HuH-7 (cell line): ENCODE measurements around the gene ENTPD5.
"Not testable (repeated sequence)": the region's sequence is repeated elsewhere in the genome, so short reads cannot be mapped to it uniquely, and the experiment has no call there.

ENCODE experiments used
- DNase-seq: peaks from one replicate; pipeline ENCODE4 v3.0.0; 2011; ENCODE audit warnings: low spot score

Gene ENTPD5

DNA sequence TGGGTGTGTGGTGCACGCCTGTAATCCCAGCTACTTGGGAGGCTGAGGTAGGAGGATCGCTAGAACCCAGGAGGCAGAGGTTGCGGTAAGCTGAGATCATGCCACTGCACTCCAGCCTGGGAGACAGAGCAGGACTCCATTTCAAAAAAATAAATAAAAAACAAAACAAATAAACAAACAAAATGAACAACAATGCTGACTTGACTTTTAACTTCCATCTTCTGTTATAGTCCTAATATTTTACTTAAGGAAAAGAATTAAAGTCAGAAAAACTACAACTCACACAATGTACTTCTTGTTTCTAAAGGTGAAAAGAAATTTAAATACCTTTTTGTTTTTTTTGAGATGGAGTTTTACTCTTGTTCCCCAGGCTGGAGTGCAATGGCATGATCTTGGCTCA lies 13.4 kb downstream of the ENTPD5 start:
- not testable (repeated sequence) for DNase-seq

DNA sequence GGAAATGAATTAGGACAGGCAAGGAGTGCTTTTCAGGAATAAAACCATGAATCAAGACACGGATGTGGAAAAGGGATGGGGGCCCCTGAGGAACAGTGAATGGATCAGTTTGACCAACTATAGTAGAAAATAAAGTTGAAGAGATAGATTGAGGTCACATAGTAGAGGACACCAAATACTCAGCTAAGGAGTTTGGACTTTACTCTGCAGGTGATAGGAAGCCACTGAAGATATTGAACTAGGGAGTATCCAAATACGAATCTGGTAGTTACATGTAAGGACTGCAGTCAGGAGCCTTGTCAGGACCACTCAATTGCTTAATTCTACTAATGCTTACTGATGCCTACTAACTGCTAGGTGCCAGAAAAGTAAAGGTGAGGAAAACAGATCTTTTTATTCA lies 20.4 kb downstream of the ENTPD5 start:
- DNase-seq = no peak

DNA sequence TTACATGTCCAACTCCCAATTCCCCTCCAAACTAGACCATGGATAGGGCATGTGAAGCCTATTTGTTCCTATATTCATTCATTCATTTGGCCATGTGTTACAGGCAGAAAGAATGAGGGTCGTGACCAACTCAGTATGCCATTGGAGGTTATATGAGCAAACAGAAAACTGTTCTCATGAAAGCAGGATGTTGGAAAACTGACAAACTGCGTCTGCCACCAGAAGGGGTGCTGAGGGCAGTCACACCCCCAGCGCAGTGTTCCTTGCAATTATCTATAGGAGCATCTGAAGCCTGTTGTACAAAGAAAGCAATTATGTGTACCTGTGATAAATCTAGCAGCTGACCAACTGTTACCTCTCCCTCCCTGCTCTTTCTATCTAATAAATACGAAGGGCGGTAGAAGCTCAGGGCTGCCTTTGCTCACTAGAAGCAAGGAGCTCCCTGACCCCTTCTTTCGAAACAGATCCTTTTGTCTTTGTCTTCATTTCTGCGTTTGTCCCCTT lies 21.1 kb downstream of the ENTPD5 start:
- no peak for DNase-seq

DNA sequence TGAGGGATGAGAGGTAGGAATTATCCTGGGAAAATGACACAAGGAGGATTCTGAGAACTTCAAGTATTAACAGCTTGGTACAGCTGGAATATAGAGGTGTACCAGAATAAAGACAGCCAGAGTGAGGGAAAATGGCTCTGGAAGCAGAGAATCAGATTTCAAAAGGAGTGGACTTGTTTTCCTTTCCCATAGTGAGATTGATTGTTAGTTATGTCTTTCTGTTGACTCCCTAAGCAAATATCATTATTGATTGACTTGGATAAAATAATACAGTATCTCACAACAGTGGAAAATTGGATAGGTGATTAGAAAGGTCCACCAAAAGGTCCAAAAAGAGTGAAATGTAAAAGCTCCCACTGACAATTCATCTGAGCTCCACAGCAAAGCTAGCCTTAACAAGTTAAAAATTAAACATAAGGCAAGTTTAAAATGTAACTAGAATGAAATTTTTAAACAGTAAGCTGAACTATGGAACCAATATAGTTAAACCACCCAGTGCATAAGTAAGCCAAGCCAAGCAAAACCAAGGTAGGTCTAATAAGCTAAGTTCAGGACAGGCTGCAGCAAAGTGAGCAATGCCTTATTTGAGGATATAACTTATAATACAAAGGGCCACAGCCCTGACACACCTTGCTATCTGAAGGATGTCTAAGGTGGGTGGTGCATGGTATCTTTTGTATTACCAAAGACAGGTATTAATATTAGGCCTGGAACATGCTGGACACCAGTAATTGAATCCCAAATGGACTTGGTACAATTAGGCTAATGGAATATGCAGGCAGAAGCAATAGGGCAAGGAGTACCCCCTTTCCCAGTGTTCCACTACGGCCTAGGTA lies 21.8 kb downstream of the ENTPD5 start:
- DNase-seq = no peak

DNA sequence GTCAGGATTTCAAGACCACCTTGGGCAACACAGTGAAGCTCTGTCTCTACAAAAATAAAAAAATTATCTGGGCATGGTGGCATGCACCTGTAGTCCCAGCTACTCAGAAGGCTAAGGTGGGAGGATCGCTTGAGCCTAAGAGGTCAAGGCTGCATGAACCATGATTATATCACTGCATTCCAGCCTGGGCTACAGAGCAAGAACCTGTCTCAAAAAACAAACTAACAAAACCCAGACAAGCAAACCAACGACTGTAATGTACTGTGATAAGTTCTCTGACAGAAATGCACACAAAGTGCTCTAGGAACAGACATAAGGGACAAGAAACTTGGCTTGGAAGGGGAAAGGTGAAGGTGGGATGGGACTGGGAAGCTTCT lies 22.4 kb downstream of the ENTPD5 start:
- DNase-seq = no peak

DNA sequence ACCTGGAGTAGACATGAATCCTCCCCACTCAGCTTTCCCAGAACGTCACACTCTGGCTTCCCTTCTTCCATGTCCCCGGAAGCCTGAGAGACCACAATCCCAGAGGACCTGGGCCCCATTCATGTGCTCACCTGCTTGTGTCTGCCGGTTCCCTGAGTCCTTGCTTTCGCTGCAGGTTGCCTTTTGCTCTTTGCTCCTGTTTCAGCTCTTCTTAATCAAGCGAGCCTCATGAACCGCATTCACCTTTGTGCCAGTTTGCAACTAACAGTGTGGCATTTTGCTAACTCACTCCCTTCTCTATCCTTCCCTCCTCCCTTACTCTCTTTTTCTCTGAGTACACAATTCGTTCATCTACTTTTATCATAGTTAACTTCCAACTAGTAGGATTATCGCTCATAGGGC lies 23.1 kb downstream of the ENTPD5 start:
- no peak for DNase-seq

DNA sequence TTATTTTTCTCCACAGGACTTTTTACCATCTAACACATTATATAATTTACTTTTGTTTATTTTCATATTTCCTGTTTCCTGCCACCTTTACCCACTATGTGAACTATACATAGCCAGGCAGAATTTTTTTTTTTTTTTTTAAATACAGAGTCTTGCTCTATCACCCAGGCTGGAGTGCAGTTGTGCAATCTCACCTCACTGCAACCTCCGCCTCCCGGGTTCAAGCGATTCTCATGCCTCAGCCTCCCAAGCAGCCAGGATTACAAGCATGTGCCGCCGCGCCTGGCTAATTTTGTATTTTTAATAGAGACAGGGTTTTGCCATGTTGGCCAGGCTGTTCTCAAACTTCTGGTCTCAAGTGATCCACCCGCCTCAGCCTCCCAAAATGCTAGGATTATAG lies 24.2 kb downstream of the ENTPD5 start:
- not testable (repeated sequence) for DNase-seq

DNA sequence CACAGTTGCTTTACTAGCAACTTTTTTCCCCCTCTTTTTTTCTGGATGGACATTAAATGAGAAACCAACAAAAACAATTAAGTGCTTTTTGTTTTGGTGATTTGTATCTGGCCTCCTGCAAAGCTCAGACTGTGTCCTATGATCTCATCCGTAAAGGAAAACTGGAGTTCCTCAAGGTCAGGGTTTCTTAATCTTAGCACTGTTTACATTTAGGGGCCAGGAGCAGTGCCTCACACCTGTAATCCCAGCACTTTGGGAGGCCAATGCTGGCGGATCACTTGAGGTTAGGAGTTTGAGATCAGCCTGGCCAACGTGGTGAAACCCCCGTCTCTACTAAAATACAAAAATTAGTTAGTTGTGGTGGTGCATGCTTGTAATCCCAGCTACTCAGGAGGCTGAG lies 28.0 kb downstream of the ENTPD5 start:
- no peak for DNase-seq

DNA sequence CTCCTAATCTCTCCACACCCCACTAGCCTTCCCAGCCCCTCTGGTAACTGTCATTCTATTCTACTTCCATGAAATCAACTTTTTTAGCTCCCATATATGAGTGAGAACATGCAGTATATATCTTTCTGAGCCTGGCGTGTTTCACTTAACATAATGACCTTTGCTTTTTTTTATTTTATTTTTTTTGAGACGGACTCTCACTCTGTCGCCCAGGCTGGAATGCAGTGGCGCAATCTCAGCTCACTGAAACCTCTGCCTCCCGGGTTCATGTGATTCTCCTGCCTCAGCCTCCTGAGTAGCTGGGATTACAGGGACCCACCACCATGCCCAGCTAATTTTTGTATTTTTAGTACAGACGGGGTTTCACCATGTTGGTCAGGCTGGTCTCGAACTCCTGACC lies 30.4 kb downstream of the ENTPD5 start:
- not testable (repeated sequence) for DNase-seq

DNA sequence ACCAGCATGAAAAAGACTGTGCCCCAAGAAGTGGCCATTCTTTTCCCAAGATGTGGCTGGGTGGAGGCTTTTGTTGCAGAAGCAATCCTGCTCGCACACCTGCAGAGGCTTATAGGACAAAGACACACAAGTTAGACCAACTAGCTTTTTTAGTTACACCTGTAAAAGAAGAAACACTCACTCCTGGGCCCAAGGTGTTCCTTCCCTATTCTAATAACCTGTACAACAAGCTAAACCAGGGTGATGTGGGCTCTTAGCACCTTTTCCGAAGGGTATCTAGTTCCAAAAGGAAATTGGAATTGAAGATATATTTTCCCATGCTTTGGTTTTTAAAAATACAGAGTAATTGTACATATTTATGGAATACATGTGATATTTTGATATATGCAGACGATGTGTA lies 31.0 kb downstream of the ENTPD5 start:
- DNase-seq = no peak

DNA sequence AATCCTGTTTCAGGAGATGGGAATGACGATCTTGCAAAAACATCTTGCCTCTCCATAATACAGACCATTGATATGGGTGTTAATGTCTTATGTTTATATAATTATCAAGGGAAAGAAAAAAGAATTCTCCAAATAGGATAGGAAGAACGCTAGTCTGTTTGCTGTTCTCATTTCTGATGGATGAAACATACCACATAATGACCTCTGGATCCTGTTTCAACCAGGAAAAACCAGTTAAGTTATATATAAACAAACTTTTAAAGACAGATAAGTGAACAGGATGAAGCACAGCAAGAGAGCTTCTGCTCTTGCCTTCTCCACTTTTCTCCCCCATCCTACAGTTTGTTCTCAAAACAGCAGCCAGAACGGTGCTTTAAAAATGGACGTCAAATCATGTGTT lies 41.2 kb downstream of the ENTPD5 start:
- no peak for DNase-seq

DNA sequence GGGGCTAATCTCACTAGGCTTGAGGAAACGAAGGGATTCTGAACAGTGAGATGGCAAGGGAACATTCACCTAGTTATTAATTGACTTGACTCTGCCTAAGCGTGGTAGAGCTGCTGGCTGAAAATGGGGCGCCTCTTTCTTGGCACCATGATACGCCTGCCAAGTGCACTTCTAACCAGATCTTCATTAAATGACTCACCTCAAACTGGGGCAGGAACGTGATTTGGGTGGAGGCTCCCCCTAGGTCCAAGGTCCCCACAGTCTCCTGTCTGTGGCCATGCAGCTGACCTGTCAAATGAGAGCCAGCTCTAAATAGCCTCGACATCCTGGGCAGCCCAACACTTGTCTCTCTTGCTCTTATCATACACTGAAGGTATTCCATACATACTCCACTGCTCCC lies 43.0 kb downstream of the ENTPD5 start:
- DNase-seq = no peak

DNA sequence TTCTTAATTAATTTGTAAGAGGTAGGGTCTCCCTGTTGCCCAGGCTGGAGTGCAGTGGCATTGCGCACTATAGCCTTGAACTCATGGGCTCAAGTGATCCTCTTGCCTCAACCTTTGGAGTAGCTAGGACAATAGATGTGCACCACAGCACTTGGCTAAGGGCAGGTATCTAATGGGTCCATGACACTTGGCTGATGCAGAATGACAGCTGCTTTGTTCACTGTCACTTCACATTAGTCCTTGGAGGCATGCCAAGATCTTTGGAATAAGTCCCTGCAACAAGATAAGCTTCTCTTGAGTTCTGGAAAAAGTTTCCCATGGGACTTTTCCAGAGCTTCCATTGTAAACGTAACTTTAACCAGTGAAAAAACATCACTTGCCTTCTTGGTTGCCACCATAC lies 45.6 kb downstream of the ENTPD5 start:
- no peak for DNase-seq

DNA sequence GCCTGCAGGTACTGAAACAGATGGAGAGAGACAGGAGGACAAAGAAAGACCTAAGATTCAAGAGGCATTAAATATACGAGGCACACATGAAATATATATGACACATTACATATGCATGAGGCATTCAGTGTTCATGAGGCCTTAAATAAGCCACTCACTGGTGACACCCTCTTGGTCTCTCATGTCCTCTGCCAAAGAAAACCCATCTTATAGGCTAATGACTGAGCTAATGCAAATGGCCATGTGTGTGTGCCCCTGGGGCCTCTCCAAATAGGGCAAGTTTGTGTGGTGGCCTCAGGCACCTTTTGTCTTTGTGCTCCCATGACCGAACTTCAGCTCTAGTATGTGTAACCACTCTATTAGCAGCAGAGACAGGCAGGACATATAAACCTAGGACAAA lies 50.2 kb downstream of the ENTPD5 start:
- DNase-seq = no peak

DNA sequence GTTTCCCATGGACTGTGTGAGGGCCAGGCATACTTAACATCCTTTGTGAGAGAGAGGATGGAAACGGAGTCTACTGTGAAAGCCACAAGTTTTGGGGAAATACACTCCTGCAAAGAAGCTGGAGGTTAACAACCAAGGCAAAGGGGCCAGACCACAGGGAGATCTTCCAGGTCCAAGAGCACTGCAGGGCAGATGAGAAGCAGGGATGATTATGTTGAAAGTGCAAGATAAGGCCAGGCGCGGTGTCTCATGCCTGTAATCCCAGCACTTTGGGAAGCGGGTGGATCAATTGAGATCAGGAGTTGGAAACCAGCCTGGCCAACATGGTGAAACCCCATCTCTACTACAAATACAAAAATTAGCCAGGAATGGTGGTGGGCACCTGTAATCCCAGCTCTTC lies 53.9 kb downstream of the ENTPD5 start:
- no peak for DNase-seq

DNA sequence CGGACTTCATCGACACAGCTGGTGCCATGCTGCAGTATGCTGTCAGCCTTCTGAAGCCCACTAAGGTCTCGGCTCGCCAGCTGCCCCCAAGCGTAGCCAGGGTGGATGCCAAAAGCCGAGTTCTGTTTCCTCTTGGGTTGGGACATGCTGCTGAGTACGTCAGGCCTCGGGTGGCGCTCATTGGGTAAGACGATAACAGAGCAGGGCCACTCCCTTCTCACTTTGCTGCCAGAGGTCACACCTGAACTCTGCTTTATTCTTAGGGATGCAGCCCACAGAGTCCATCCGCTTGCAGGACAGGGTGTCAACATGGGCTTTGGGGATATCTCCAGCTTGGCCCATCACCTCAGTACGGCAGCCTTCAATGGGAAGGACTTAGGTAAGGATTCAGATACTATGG lies 57.9 kb downstream of the ENTPD5 start:
- DNase-seq = no peak

DNA sequence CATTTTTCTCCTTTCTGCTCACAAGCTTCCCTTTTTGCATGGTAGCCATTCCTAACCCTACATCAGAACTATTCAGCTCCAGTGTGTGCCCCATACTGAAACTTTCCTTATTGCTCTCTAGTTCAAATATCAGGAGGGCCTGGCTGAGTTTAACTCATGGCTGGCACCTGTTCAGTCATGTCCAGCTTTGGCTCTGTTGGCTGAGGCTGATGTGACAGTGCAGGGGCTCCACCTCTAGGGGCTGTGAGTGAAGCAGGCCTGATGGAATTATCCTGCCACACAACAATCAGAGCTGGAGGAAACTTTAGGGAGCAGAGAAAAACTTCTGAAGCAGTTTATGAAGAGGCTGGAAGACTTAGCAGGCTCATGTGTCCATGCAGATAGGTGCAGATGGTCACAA lies 60.5 kb downstream of the ENTPD5 start:
- DNase-seq = no peak

DNA sequence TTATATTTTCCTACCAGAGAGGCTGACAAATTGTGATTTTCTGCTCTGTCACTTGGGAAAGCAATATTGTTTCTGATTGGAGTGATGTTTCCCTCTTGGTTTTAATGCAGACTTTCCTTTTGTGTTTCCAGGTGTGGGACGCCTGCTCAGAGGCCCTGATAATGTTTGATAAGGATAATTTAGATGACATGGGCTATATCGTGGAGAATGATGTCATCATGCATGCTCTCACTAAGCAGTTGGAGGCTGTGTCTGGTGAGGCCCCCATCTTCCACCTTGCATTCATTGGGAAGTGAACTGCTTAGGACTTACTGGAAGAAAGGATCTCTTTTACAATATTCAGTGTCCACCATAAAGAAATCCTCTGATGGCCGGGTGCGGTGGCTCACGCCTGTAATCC lies 63.4 kb downstream of the ENTPD5 start:
- no peak for DNase-seq

DNA sequence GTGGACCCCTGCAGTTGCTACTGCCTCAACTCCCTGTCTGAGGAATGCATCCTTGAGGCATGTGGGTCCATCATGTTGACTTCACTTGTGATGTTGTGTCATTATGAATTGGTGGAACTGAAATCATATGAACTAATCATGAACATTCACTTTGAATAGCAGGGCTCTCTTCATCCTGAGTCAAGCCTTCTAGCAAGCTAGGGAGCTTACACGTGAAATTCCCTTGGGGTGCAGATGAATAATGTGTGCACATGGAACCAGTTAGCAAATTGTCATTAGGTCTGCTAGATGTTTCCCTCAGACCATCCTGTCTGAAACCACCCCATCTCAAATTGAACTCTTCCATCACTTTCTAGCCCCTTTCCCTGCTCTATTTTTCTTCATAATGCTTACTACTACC lies 65.4 kb downstream of the ENTPD5 start:
- no peak for DNase-seq

DNA sequence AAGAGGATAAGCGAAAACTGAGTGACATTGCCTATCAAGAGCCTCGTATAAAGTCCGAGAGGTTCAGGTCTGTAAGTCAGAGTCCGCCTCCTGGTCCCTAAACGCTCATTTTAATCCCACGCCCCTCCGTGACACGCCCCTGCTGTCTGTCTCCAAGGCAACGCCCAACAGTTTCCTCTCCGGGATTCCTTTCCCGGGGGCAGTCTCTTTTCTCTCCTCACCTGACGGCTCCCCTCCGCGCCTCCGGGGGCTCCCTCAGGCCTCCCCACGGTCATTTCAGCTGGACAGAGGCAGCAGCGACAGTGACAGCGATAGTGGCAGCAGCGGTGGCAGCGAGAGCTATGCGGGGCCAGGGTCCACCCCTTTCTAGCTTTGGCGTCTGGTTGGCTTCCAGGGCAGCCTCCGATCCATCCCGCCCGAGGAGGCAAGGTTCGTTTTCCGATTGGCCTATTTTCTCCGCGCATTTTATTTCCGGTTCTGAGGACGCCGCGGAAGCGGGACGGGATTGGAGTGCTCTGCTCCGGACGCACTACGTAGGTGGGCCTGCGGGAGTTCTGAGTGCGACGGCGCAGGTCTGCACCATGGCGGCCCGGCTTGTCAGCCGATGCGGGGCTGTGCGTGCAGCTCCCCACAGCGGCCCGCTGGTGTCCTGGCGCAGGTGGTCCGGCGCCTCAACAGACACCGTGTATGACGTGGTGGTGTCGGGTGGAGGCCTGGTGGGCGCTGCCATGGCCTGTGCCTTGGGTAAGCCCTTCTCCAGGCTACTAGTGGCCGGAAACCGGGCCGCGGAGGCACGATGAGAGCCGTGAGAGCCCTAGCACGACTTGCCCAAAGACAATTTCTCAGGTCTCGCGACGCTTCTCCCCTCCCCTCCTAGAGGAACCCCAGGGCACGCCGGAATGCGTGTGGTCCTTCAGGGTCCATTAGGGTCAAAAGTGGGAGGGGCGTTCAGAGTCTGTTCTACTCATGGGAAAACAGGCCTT lies 69.0 kb downstream of the ENTPD5 start, which contains the start of the genes COQ6 and FAM161B:
COQ6 (plus strand) TSS at position 551 of the 983 bp plus-strand sequence; CDS start at position 582, 31 bp downstream.
FAM161B (minus strand) TSS at position 343 of the 983 bp plus-strand sequence; CDS start at position 275, 68 bp downstream.
- DNase-seq = peak; percentile 80

DNA sequence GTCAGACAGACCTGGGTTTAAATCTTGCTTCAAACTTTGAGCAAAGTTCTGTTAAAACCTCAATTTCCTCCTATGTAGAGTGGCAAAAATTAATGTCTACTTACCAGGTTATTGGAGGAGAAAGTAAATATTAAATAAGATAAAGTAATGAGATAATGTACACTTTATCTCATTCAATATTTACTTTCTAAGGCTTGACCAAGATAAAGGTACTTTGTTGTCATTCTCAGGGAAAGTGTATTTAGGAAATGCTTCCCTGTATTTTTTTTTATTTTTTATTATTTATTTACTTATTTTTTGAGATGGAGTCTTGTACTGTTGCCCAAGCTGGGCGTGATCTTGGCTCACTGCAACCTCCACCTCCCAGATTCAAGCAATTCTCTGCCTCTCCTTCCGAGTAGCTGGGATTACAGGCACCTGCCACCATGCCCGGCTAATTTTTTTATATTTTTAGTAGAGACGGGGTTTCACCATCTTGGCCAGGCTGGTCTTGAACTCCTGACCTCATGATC lies 73.9 kb downstream of the ENTPD5 start:
- DNase-seq = no peak

DNA sequence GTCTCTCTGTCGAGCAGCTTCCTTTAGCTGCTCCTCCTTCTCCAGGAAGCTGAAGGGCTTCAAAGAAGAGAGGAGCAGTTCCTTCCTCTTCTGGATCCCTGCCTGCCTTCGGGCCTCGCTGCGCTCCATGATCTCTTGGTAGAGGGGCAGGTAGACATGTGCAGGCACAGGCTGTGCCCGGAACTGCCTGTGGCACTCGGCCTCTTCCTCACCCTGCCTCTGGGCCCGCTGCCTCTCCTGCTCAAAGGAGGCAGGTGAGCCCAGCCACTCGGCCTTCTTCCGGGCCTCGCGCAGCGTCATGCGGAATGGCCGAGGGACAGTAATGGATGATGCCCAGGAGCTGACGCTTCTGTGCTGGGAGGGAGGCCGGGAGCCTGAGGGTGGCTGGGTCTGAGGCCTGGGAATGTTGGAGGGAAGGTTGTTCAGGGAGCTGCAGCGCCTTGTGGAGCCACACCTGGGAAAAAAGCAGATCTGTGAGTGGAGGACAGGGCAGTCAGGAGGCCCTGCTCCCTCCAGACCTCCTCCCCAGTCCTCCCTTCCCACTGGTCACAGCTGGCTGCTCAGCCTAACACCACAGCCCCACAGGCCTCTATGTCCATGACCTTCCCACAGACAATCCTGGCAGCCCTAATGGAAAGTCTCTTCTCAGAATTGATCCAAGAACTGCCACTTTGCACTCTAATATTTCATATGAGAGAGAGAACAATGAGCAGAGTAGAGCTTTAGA lies 74.5 kb downstream of the ENTPD5 start:
- DNase-seq = peak; percentile 13
